OCI-LY1 (cell line): ENCODE measurements around the gene C12orf76.
A peak's percentile ranks its signal among the peaks of the same experiment; 100 is the strongest.

Source experiments
- H2AFZ ChIP-seq: fragments of 200-600 bp; sonication (generic), shearing (Covaris generic); 2 replicates; pipeline ENCODE4 v1.6.0; 2014; ENCODE audit warnings: antibody characterized with exemption, mild to moderate bottlenecking, low read length
- H3F3A ChIP-seq: fragments of 200-600 bp; sonication (generic), shearing (Covaris generic); 2 replicates; pipeline ENCODE4 v1.6.0; 2014; ENCODE audit warnings: mild to moderate bottlenecking, antibody characterized with exemption, low read length, moderate library complexity; ENCODE audit not compliant: insufficient read depth
- H3K27ac ChIP-seq: fragments of 200-600 bp; sonication (generic); 2 replicates; pipeline ENCODE4 v1.5.1; 2014; ENCODE audit warnings: low read length, mixed run types, mild to moderate bottlenecking, low read depth; ENCODE audit not compliant: poor library complexity, severe bottlenecking
- H3K27me3 ChIP-seq: fragments of 200-600 bp; sonication (generic); 2 replicates; pipeline ENCODE4 v1.6.0; 2014; ENCODE audit warnings: antibody characterized with exemption, mild to moderate bottlenecking, low read length, moderate library complexity; ENCODE audit not compliant: insufficient read depth
- H3K36me3 ChIP-seq: fragments of 200-600 bp; sonication (generic); 2 replicates; pipeline ENCODE4 v1.6.1; 2014; ENCODE audit warnings: mild to moderate bottlenecking, antibody characterized with exemption, low read length, moderate library complexity, mixed read lengths; ENCODE audit not compliant: insufficient read depth
- H3K4me1 ChIP-seq: fragments of 200-600 bp; sonication (generic); 2 replicates; pipeline ENCODE4 v1.5.1; 2014; ENCODE audit warnings: mild to moderate bottlenecking, low read length, moderate library complexity; ENCODE audit not compliant: insufficient read depth, severe bottlenecking
- H3K4me2 ChIP-seq: fragments of 200-600 bp; sonication (generic), shearing (Covaris generic); 2 replicates; pipeline ENCODE4 v1.6.1; 2014; ENCODE audit warnings: low read length
- H3K4me3 ChIP-seq: fragments of 200-600 bp; sonication (generic); 2 replicates; pipeline ENCODE4 v1.5.1; 2014; ENCODE audit warnings: low read length, low read depth, mild to moderate bottlenecking, mixed read lengths; ENCODE audit not compliant: poor library complexity, severe bottlenecking
- H3K79me2 ChIP-seq: fragments of 200-600 bp; shearing (Covaris generic); 2 replicates; pipeline ENCODE4 v1.6.1; 2016; ENCODE audit warnings: mixed run types, low read length, mixed read lengths; ENCODE audit not compliant: insufficient read depth
- H3K9ac ChIP-seq: fragments of 200-600 bp; sonication (generic), shearing (Covaris generic); 2 replicates; pipeline ENCODE4 v1.6.1; 2014; ENCODE audit warnings: mild to moderate bottlenecking, low read length, mixed read lengths
- H3K9me2 ChIP-seq: fragments of 200-600 bp; sonication (generic), shearing (Covaris generic); 2 replicates; pipeline ENCODE4 v1.6.1; 2014; ENCODE audit warnings: low read depth, mild to moderate bottlenecking, low read length, mixed read lengths
- H3K9me3 ChIP-seq: fragments of 200-600 bp; shearing (Covaris generic); 2 replicates; pipeline ENCODE4 v1.6.1; 2014; ENCODE audit warnings: low read length, mixed read lengths
- H4K20me1 ChIP-seq: fragments of 200-600 bp; sonication (generic), shearing (Covaris generic); 2 replicates; pipeline ENCODE4 v1.6.0; 2016; ENCODE audit warnings: mild to moderate bottlenecking, low read length; ENCODE audit not compliant: insufficient read depth
- EZH2 ChIP-seq: fragments of 200-600 bp; sonication (generic), shearing (Covaris generic); IDR thresholded peaks from 2 replicates; pipeline ENCODE4 v1.8.0; 2017; ENCODE audit warnings: borderline replicate concordance, mixed run types, mild to moderate bottlenecking, antibody characterized with exemption, low read length, moderate library complexity, mixed read lengths
- TF ChIP-seq, protein P1 (sequence below): fragments of 200-600 bp; sonication (generic), shearing (Covaris generic); IDR thresholded peaks from 2 replicates; pipeline ENCODE4 v1.5.1; 2017; ENCODE audit warnings: mild to moderate bottlenecking, antibody characterized with exemption, low read length, moderate library complexity, mixed read lengths

The C12orf76 gene

DNA sequence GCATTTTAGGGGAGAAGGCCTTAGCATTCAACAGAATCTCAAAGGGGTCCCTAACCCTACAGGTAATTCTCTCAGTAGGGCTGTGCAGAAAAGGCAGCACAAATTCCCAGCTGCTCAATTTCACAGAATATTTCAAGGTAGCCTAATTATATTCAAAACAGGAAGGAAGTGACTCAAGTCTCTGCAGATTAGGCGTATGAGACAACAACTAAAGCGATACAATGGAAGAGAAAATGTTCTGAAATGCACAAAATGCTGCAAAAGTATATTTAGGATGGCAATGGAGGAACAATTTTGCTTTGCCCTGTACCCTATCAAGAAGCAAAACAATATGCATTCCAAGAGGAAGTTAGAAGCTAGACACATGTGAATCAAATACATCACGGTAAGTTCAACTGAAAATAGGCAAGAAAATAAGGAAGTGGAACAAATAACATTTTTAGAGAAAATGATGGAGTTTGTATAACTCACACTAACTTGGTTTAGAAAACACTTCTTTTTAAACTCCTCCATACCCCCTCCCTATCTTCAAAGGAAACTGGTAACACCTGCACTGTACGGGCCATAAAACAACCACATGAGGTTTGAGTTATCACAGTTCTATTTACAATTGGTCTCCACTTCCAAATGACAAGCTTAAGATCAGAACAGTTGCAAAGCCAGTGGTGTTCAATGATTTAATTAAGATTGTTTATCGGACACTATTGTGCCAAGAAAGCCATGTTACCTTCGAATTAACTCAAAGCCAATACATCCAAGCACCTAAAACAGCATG lies 53.7 kb downstream of the C12orf76 start:
- H4K20me1 ChIP-seq: no peaks in the 10 kb centered on the region
- H3F3A ChIP-seq: no peaks in the 10 kb centered on the region
- peak overlapping the region; percentile 96 for H3K4me2 ChIP-seq
- no peaks in the 10 kb centered on the region for H3K27me3 ChIP-seq
- TF ChIP-seq EZH2: no peak
- H3K4me3 ChIP-seq: peak overlapping the region; percentile 91
- peak overlapping the region; percentile 91 for H3K9ac ChIP-seq
- H3K4me1 ChIP-seq: peaks cover 43% of the 10 kb centered on the region
- no peaks in the 10 kb centered on the region for H3K9me2 ChIP-seq
- peaks cover 36% of the 10 kb centered on the region for H3K79me2 ChIP-seq
- H2AFZ ChIP-seq: no peak overlapping the region
- H3K27ac ChIP-seq: peak overlapping the region; percentile 90
- no peaks in the 10 kb centered on the region for H3K9me3 ChIP-seq
- H3K36me3 ChIP-seq: peaks cover 19% of the 10 kb centered on the region

DNA sequence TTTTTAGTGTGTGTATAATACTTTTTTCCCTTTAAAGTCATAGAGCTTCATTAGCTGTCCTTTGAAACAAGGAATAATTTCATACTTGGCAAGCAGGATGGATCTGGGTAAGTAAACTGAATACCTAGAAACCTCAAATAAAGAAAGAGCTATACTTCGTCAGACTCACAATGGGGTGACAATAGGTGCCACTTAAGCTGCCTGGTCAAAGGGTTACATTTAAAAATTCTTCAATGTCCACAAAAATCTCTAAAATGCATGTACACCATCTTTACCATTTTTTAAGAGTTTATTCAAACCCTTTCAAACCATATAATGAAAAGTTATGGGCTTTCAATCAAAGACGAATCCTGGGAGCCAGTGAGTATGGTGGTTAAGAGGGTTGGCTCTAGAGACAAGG lies 55.2 kb downstream of the C12orf76 start:
- H3K27me3 ChIP-seq: no peaks in the 10 kb centered on the region
- peaks cover 30% of the 10 kb centered on the region for H3K36me3 ChIP-seq
- no peaks in the 10 kb centered on the region for H3K9me2 ChIP-seq
- H3K4me3 ChIP-seq: no peak overlapping the region
- peak overlapping the region; percentile 96; the same call in 1 of the 2 replicates for H3K4me2 ChIP-seq
- H2AFZ ChIP-seq: no peak overlapping the region
- peak overlapping the region; percentile 34; the same call in 1 of the 2 replicates for H3K9ac ChIP-seq
- TF ChIP-seq EZH2: no peak
- TF ChIP-seq, protein P1, sequence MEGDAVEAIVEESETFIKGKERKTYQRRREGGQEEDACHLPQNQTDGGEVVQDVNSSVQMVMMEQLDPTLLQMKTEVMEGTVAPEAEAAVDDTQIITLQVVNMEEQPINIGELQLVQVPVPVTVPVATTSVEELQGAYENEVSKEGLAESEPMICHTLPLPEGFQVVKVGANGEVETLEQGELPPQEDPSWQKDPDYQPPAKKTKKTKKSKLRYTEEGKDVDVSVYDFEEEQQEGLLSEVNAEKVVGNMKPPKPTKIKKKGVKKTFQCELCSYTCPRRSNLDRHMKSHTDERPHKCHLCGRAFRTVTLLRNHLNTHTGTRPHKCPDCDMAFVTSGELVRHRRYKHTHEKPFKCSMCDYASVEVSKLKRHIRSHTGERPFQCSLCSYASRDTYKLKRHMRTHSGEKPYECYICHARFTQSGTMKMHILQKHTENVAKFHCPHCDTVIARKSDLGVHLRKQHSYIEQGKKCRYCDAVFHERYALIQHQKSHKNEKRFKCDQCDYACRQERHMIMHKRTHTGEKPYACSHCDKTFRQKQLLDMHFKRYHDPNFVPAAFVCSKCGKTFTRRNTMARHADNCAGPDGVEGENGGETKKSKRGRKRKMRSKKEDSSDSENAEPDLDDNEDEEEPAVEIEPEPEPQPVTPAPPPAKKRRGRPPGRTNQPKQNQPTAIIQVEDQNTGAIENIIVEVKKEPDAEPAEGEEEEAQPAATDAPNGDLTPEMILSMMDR: no peak
- peaks cover 36% of the 10 kb centered on the region for H3K79me2 ChIP-seq
- H3K9me3 ChIP-seq: no peaks in the 10 kb centered on the region
- H3K27ac ChIP-seq: peak overlapping the region; percentile 45
- no peaks in the 10 kb centered on the region for H4K20me1 ChIP-seq
- no peaks in the 10 kb centered on the region for H3F3A ChIP-seq
- H3K4me1 ChIP-seq: peaks cover 37% of the 10 kb centered on the region

- no peaks in the 10 kb centered on the region for H3K9me2 ChIP-seq
- no peak overlapping the region for H3K4me3 ChIP-seq
- H3K79me2 ChIP-seq: peaks cover 36% of the 10 kb centered on the region
- H3K27ac ChIP-seq: no peak overlapping the region
- TF ChIP-seq, protein P1: no peak
- no peak for TF ChIP-seq EZH2
- H3K27me3 ChIP-seq: no peaks in the 10 kb centered on the region
- H2AFZ ChIP-seq: no peak overlapping the region
- peaks cover 22% of the 10 kb centered on the region for H3K4me1 ChIP-seq
- H3K9me3 ChIP-seq: no peaks in the 10 kb centered on the region
- H4K20me1 ChIP-seq: no peaks in the 10 kb centered on the region
- H3F3A ChIP-seq: no peaks in the 10 kb centered on the region
- H3K9ac ChIP-seq: no peak overlapping the region
- H3K4me2 ChIP-seq: no peak overlapping the region
- H3K36me3 ChIP-seq: peaks cover 38% of the 10 kb centered on the region
Measured at GRCh38 chr12:109991586-109991985, 56.7 kb downstream of the C12orf76 start.
